ENCODE measurements around the gene BID.
A peak's percentile ranks its signal among the peaks of the same experiment; 100 is the strongest.

The BID gene

GRCh38 chr22:17754233-17754925, 19.9 kb downstream of the BID start:
- peak; percentile 30 for TF ChIP-seq CTCF (IDR thresholded peaks at IDR 0.05; ENCODE audit: insufficient read depth, low read length, poor library complexity, severe bottlenecking)
- no peak for DNase-seq (ENCODE audit: extremely low read depth, insufficient read length)
- Histone ChIP-seq H3K36me3 (ENCODE audit: control insufficient read depth, insufficient read depth, low read length) (peaks cover 4% of the 10 kb centered on the region), H3K27me3 (replicated peaks; ENCODE audit: control insufficient read depth, insufficient read depth, low read length) (no peaks in the 10 kb centered on the region), H3K4me3 (replicated peaks; ENCODE audit: low read depth, low read length) (no peak overlapping the region)

GRCh38 chr22:17753401-17753989, 20.8 kb downstream of the BID start:
- Histone ChIP-seq H3K36me3 (ENCODE audit: control insufficient read depth, insufficient read depth, low read length) (peaks cover 4% of the 10 kb centered on the region), H3K27me3 (replicated peaks; ENCODE audit: control insufficient read depth, insufficient read depth, low read length) (no peaks in the 10 kb centered on the region), H3K4me3 (replicated peaks; ENCODE audit: low read depth, low read length) (no peak overlapping the region)
- DNase-seq (ENCODE audit: extremely low read depth, insufficient read length) = no peak
- no peak for TF ChIP-seq CTCF (IDR thresholded peaks at IDR 0.05; ENCODE audit: insufficient read depth, low read length, poor library complexity, severe bottlenecking)

- no peak for DNase-seq (ENCODE audit: extremely low read depth, insufficient read length)
- TF ChIP-seq CTCF (IDR thresholded peaks at IDR 0.05; ENCODE audit: insufficient read depth, low read length, poor library complexity, severe bottlenecking) = no peak
- Histone ChIP-seq H3K27me3 (replicated peaks; ENCODE audit: control insufficient read depth, insufficient read depth, low read length) (no peaks in the 10 kb centered on the region), H3K4me3 (replicated peaks; ENCODE audit: low read depth, low read length) (no peak overlapping the region), H3K36me3 (ENCODE audit: control insufficient read depth, insufficient read depth, low read length) (peaks cover 4% of the 10 kb centered on the region)
Observed at GRCh38 chr22:17751596-17751995, 22.7 kb downstream of the BID start.

- Histone ChIP-seq H3K36me3 (ENCODE audit: control insufficient read depth, insufficient read depth, low read length) (peaks cover 4% of the 10 kb centered on the region), H3K27me3 (replicated peaks; ENCODE audit: control insufficient read depth, insufficient read depth, low read length) (no peaks in the 10 kb centered on the region), H3K4me3 (replicated peaks; ENCODE audit: low read depth, low read length) (no peak overlapping the region)
- no peak for TF ChIP-seq CTCF (IDR thresholded peaks at IDR 0.05; ENCODE audit: insufficient read depth, low read length, poor library complexity, severe bottlenecking)
- no peak for DNase-seq (ENCODE audit: extremely low read depth, insufficient read length)
Observed at GRCh38 chr22:17749605-17750395, 24.5 kb downstream of the BID start.

GRCh38 chr22:17748555-17749353, 25.5 kb downstream of the BID start:
- TF ChIP-seq CTCF (IDR thresholded peaks at IDR 0.05; ENCODE audit: insufficient read depth, low read length, poor library complexity, severe bottlenecking) = no peak

More at GRCh38 chr22:17748555-17749353, 25.5 kb downstream of the BID start:
- H3K4me3 ChIP-seq (replicated peaks; ENCODE audit: low read depth, low read length) = no peak overlapping the region
- H3K36me3 ChIP-seq (ENCODE audit: control insufficient read depth, insufficient read depth, low read length) = peaks cover 4% of the 10 kb centered on the region
- no peak for DNase-seq (ENCODE audit: extremely low read depth, insufficient read length)
- H3K27me3 ChIP-seq (replicated peaks; ENCODE audit: control insufficient read depth, insufficient read depth, low read length) = no peaks in the 10 kb centered on the region

Data from GM06990 (cell line).